IgD-negative memory B cell (primary cell): ENCODE measurements around the gene TPT1. TPM values are rescaled to one million over a fixed set of nuclear protein-coding genes. Genes with fewer than 3 reads are reported as not detected.

ENCODE experiments used
- H3K27ac Mint-ChIP-seq, 3 donors: one replicate each; pipeline ENCODE4 v1.8.0; 2020 to 2022; ENCODE audit warnings: mild to moderate bottlenecking in 3 of 3, mixed read lengths in 3 of 3, moderate library complexity in 1 of 3
- H3K27me3 Mint-ChIP-seq: one replicate; pipeline ENCODE4 v1.8.0; 2021; ENCODE audit warnings: mixed read lengths
- H3K36me3 Mint-ChIP-seq: one replicate; pipeline ENCODE4 v1.8.0; 2020; ENCODE audit warnings: mild to moderate bottlenecking, mixed read lengths
- H3K4me1 Mint-ChIP-seq, 3 donors: one replicate each; pipeline ENCODE4 v1.8.0; 2020 to 2022; ENCODE audit warnings: mixed read lengths in 3 of 3, mild to moderate bottlenecking in 1 of 3
- H3K4me3 Mint-ChIP-seq, 4 donors: one replicate each; pipeline ENCODE4 v1.8.0; 2020 to 2022; ENCODE audit warnings: mild to moderate bottlenecking in 4 of 4, mixed read lengths in 4 of 4, moderate library complexity in 3 of 4
- H3K9me3 Mint-ChIP-seq, 3 donors: one replicate each; pipeline ENCODE4 v1.8.0; 2020 to 2021; ENCODE audit warnings: mixed read lengths in 3 of 3, mild to moderate bottlenecking in 1 of 3
- polyA plus RNA-seq: library from polyadenylated mRNA; unstranded; fragments of 300-500 nt; fragmentation: Illumina TruSeq; gene quantifications from one replicate; pipeline ENCODE4 v1.2.3, GENCODE V29; 2021

Gene TPT1
- polyA plus RNA-seq, 1 donor from 2014 or later: 2,561 TPM

GRCh38 chr13:45373162-45373547 is 32.2 kb upstream of the TPT1 start:
- Mint-ChIP-seq H3K27ac (no peak overlapping the region), H3K4me1 (peaks cover 14 to 18% (median 16%) of the 10 kb centered on the region in 3 donors), H3K27me3 (no peaks in the 10 kb centered on the region), H3K9me3 (no peaks in the 10 kb centered on the region), H3K4me3 (no peak overlapping the region), H3K36me3 (peaks cover 5% of the 10 kb centered on the region)

- H3K36me3 Mint-ChIP-seq: peaks cover 5% of the 10 kb centered on the region
- H3K9me3 Mint-ChIP-seq: no peaks in the 10 kb centered on the region
- H3K4me1 Mint-ChIP-seq: peaks cover 18 to 22% (median 19%) of the 10 kb centered on the region in 3 donors
- H3K4me3 Mint-ChIP-seq: no peak overlapping the region
- H3K27ac Mint-ChIP-seq: peak overlapping the region in 1 of 3 donors; percentile 67
- H3K27me3 Mint-ChIP-seq: no peaks in the 10 kb centered on the region
These were observed 31.5 kb upstream of the TPT1 start for GRCh38 chr13:45372189-45373161.

- Mint-ChIP-seq H3K4me3 (peak overlapping the region in 1 of 4 donors; percentile 1), H3K4me1 (peaks cover 23 to 28% (median 27%) of the 10 kb centered on the region in 3 donors)
These were observed 30.0 kb upstream of the TPT1 start for GRCh38 chr13:45370922-45371406.

DNA sequence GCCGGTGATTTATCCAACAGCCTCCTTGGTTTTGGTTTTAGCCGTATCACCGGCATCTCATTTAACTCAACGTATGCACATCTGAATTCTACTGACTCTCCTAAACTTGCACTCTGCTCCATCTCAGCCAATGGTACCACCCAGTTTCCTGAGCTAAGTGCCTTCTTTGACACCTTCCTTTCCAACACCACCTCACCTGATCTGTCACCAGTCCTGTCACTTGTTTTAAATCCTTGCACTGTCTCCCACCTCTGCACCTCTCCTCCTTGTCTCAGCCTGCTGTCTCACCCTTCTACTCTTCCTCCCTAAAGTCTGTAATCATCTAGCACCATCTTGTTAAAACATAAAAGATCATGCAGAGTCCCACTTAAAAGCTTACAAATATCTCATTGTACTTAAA is 28.1 kb upstream of the TPT1 start:
- H3K9me3 Mint-ChIP-seq: peaks cover 0 to 1% (median 0%) of the 10 kb centered on the region in 3 donors
- peak overlapping the region in 2 of 3 donors; percentile 54 to 59 for H3K27ac Mint-ChIP-seq
- H3K4me1 Mint-ChIP-seq: peaks cover 23 to 28% (median 27%) of the 10 kb centered on the region in 3 donors
- no peaks in the 10 kb centered on the region for H3K27me3 Mint-ChIP-seq
- H3K4me3 Mint-ChIP-seq: no peak overlapping the region
- H3K36me3 Mint-ChIP-seq: peaks cover 6% of the 10 kb centered on the region

More at GRCh38 chr13:45370922-45371406, 30.0 kb upstream of the TPT1 start:
- Mint-ChIP-seq H3K36me3 (peaks cover 5% of the 10 kb centered on the region), H3K9me3 (no peaks in the 10 kb centered on the region), H3K27me3 (no peaks in the 10 kb centered on the region), H3K27ac (peak overlapping the region in 1 of 3 donors; percentile 62)

GRCh38 chr13:45368571-45368970 is 27.6 kb upstream of the TPT1 start:
- Mint-ChIP-seq H3K27ac (peak overlapping the region in 2 of 3 donors; percentile 59 to 83), H3K27me3 (no peaks in the 10 kb centered on the region), H3K4me3 (peak overlapping the region in 2 of 4 donors; percentile 3 to 75), H3K9me3 (peaks cover 0 to 7% (median 0%) of the 10 kb centered on the region in 3 donors), H3K36me3 (peaks cover 11% of the 10 kb centered on the region), H3K4me1 (peaks cover 23 to 31% (median 28%) of the 10 kb centered on the region in 3 donors)

DNA sequence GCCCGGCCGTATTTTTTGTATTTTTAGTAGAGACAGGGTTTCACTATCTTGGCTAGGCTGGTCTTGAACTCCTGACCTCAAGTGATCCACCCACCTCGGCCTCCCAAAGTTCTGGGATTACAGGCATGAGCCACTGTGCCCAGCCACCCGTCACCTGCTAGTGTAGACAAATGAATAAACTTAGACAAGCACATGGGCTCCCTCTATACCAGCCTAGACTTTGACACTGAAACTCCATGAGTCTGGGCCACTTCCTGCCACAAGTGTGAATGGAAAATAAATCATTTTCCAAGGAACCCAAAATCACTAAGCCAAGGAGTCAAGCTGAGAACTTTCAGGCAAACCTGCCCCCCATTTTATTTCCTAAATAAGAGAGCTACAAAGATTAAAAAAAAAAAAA is 27.0 kb upstream of the TPT1 start:
- Mint-ChIP-seq H3K27ac (peak overlapping the region; percentile 35 to 80 (median 59)), H3K9me3 (peaks cover 0 to 9% (median 0%) of the 10 kb centered on the region in 3 donors), H3K4me1 (peaks cover 23 to 33% (median 28%) of the 10 kb centered on the region in 3 donors), H3K36me3 (peaks cover 13% of the 10 kb centered on the region), H3K4me3 (peak overlapping the region in 1 of 4 donors; percentile 75), H3K27me3 (no peaks in the 10 kb centered on the region)

DNA sequence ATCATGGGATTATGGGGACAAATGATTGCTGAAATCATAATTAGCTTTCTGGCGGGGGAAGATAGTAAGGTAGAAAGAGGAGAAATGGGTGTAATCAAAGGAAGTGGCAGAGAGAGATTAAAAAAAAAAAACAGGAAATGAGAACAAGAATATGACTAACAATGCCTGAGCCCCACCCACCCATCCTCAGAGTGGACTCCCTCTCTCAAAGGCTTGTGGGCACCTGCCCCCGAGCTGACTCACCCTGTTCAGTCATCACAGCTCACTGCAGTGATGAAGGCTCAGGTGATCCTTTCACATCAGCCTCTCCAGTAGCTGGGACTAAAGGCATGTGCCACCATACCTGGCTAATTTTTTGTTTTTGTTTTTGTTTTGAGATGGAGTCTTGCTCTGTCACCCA is 26.4 kb upstream of the TPT1 start:
- H3K27me3 Mint-ChIP-seq: no peaks in the 10 kb centered on the region
- peaks cover 14% of the 10 kb centered on the region for H3K36me3 Mint-ChIP-seq
- peak overlapping the region; percentile 10 to 50 (median 20) for H3K4me3 Mint-ChIP-seq
- peaks cover 0 to 9% (median 0%) of the 10 kb centered on the region in 3 donors for H3K9me3 Mint-ChIP-seq
- H3K27ac Mint-ChIP-seq: peak overlapping the region; percentile 35 to 80 (median 59)
- peaks cover 23 to 35% (median 28%) of the 10 kb centered on the region in 3 donors for H3K4me1 Mint-ChIP-seq

- H3K9me3 Mint-ChIP-seq: peaks cover 0 to 9% (median 0%) of the 10 kb centered on the region in 3 donors
- peaks cover 23 to 29% (median 23%) of the 10 kb centered on the region in 3 donors for H3K4me1 Mint-ChIP-seq
- no peak overlapping the region for H3K27ac Mint-ChIP-seq
- H3K4me3 Mint-ChIP-seq: no peak overlapping the region
- no peaks in the 10 kb centered on the region for H3K27me3 Mint-ChIP-seq
- peaks cover 21% of the 10 kb centered on the region for H3K36me3 Mint-ChIP-seq
These were observed 24.5 kb upstream of the TPT1 start for GRCh38 chr13:45365558-45365885.

- H3K9me3 Mint-ChIP-seq: peaks cover 0 to 9% (median 0%) of the 10 kb centered on the region in 3 donors
- peaks cover 23 to 29% (median 23%) of the 10 kb centered on the region in 3 donors for H3K4me1 Mint-ChIP-seq
- peaks cover 19% of the 10 kb centered on the region for H3K36me3 Mint-ChIP-seq
- H3K27ac Mint-ChIP-seq: no peak overlapping the region
- no peak overlapping the region for H3K4me3 Mint-ChIP-seq
- no peaks in the 10 kb centered on the region for H3K27me3 Mint-ChIP-seq
These were observed 24.0 kb upstream of the TPT1 start for GRCh38 chr13:45364876-45365557.

- peaks cover 7 to 20% (median 12%) of the 10 kb centered on the region in 3 donors for H3K4me1 Mint-ChIP-seq
- H3K36me3 Mint-ChIP-seq: peaks cover 17% of the 10 kb centered on the region
- no peaks in the 10 kb centered on the region for H3K27me3 Mint-ChIP-seq
- no peak overlapping the region for H3K4me3 Mint-ChIP-seq
- H3K9me3 Mint-ChIP-seq: peaks cover 0 to 9% (median 0%) of the 10 kb centered on the region in 3 donors
- H3K27ac Mint-ChIP-seq: no peak overlapping the region
These were observed 22.0 kb upstream of the TPT1 start for GRCh38 chr13:45362939-45363338.

DNA sequence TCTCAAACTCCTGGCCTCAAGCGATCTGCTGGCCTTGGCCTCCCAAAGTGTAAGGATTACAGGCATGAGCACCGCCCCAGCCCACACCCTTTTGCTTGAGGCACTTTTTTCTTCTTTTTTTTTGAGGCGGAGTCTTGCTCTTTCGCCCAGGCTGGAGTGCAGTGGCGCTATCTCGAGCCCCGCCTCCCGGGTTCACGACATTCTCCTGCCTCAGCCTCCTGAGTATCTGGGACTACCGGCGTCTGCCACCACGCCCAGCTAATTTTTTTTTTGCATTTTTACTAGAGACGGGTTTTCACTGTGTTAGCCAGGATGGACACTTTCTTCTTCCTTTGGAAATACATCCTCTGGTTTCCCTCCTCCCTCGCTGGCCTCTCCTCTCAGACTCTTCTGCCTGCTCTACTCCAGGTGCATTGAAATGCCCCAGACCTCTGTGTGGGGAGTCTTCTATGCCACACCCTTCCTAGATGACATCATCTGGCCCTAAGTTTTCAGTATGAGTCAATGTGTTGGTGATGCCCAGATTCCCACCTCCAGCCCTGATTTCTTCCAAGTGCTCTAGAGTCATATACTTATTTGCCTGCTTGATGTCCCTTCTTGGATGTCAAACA is 20.7 kb upstream of the TPT1 start:
- Mint-ChIP-seq H3K36me3 (peaks cover 17% of the 10 kb centered on the region), H3K4me1 (peaks cover 4 to 12% (median 7%) of the 10 kb centered on the region in 3 donors)

GRCh38 chr13:45356966-45357672 is 16.1 kb upstream of the TPT1 start:
- H3K27ac Mint-ChIP-seq: no peak overlapping the region
- H3K27me3 Mint-ChIP-seq: no peaks in the 10 kb centered on the region
- peaks cover 7 to 12% (median 12%) of the 10 kb centered on the region in 3 donors for H3K4me1 Mint-ChIP-seq
- no peaks in the 10 kb centered on the region for H3K9me3 Mint-ChIP-seq
- no peak overlapping the region for H3K4me3 Mint-ChIP-seq
- H3K36me3 Mint-ChIP-seq: peaks cover 9% of the 10 kb centered on the region

More for the DNA sequence above, 20.7 kb upstream of the TPT1 start:
- peaks cover 0 to 9% (median 0%) of the 10 kb centered on the region in 3 donors for H3K9me3 Mint-ChIP-seq
- no peak overlapping the region for H3K27ac Mint-ChIP-seq
- H3K27me3 Mint-ChIP-seq: no peaks in the 10 kb centered on the region
- no peak overlapping the region for H3K4me3 Mint-ChIP-seq

DNA sequence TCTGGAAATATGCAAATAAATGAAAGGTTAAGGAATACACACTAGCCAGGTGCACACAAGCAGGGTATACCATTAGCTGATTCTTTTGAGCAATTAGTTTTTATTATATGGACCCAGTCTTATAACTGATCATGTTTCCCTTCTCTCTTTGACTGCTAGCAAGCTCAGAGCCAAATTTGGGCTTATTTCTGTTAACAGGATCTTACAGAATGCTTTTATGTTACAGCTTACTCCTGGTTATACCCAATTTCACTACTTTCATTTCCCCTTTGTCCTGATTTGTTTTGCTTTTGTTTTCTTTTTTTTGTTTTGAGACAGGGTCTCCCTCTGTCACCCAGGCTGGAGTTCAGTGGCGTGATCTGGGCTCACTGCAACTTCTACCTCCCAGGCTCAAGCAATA is 12.9 kb upstream of the TPT1 start:
- peaks cover 6 to 12% (median 11%) of the 10 kb centered on the region in 3 donors for H3K4me1 Mint-ChIP-seq
- peaks cover 12% of the 10 kb centered on the region for H3K36me3 Mint-ChIP-seq
- no peaks in the 10 kb centered on the region for H3K9me3 Mint-ChIP-seq
- H3K27me3 Mint-ChIP-seq: no peaks in the 10 kb centered on the region
- H3K27ac Mint-ChIP-seq: peak overlapping the region; percentile 71 to 93 (median 85)
- H3K4me3 Mint-ChIP-seq: peak overlapping the region; percentile 5 to 76 (median 69)

GRCh38 chr13:45352031-45352430 is 11.0 kb upstream of the TPT1 start:
- H3K4me1 Mint-ChIP-seq: peaks cover 6 to 11% (median 10%) of the 10 kb centered on the region in 3 donors
- no peaks in the 10 kb centered on the region for H3K9me3 Mint-ChIP-seq
- no peak overlapping the region for H3K4me3 Mint-ChIP-seq
- peaks cover 16% of the 10 kb centered on the region for H3K36me3 Mint-ChIP-seq
- no peaks in the 10 kb centered on the region for H3K27me3 Mint-ChIP-seq
- H3K27ac Mint-ChIP-seq: no peak overlapping the region
